Pancreas (tissue), 10 donors: ENCODE measurements around the gene XPO6. TPM values are rescaled to one million over a fixed set of nuclear protein-coding genes. Genes with fewer than 3 reads are reported as not detected.

Source experiments
- ATAC-seq, 4 donors: fragments of 200-7000 bp; cut with Tn5 transposase; one replicate each; pipeline versions ENCODE4 v1.8.0 to v1.9.1; 2020; ENCODE audit warnings: mild to moderate bottlenecking in 4 of 4, moderate library complexity in 4 of 4
- DNase-seq, 6 donors: peaks; one replicate each; pipeline ENCODE4 v3.0.0-alpha.2; 2020
- FAIRE-seq: peaks from 2 replicates; lab custom pipeline; 2012; peaks lifted over from hg19 to GRCh38; lab: Jason Lieb, UNC
- H3K27ac ChIP-seq, 4 donors: fragments of 200-600 bp; sonication (generic); 1 replicate in 3 of 4; 2 replicates in 1 of 4; pipeline versions ENCODE4 v1.5.0 to v1.8.0; 2020
- H3K27me3 ChIP-seq, 4 donors: fragments of 200-600 bp; one replicate each; pipeline ENCODE4 v1.8.0; 2021
- H3K36me3 ChIP-seq, 3 donors: fragments of 200-600 bp; sonication (generic) in 1 of 3; one replicate each; pipeline versions ENCODE4 v1.5.0 to v1.8.0; 2020 to 2021
- H3K4me1 ChIP-seq, 3 donors: fragments of 200-600 bp; one replicate each; pipeline ENCODE4 v1.8.0; 2021
- H3K4me3 ChIP-seq, 4 donors: fragments of 200-600 bp; sonication (generic) in 2 of 4; one replicate each; pipeline versions ENCODE4 v1.5.0 to v1.8.0; 2020 to 2021
- H3K9me3 ChIP-seq, 4 donors: fragments of 200-600 bp; one replicate each; pipeline ENCODE4 v1.8.0; 2021
- WGBS, 2 donors: extraction: QIAGEN DNeasy Blood & Tissue Kit; methylation state at CpG; one replicate each; pipeline ENCODE4 v1.1.7; 2013; 5-methylcytosine and 5-hydroxymethylcytosine counted together
- intact Hi-C, 3 donors: fragments of 100-400 bp; cut with DNase I; formaldehyde crosslinking; loops; one replicate each; pipeline versions ENCODE4 v1.11.1 to v1.14.2; 2022
- polyA plus RNA-seq, 2 donors: library from polyadenylated mRNA; stranded (reverse); fragments of 200-250 nt; gene quantifications; one replicate each; pipeline ENCODE4 v1.2.3, GENCODE V29; 2013
- total RNA-seq, 6 donors: library from RNA; stranded (reverse); fragmentation: NEBNext Ultra II Directional in 4 of 6; extraction: Animal tissue kit (Norgen Biotek cat#: 25700) in 4 of 6; gene quantifications; one replicate each; pipeline versions ENCODE4 v1.2.1 to v1.2.4, GENCODE V29; 2021 to 2023
- TF ChIP-seq, protein P1 (sequence below), 4 donors: fragments of 200-600 bp; sonication (generic) in 3 of 4; IDR thresholded peaks; one replicate each; pipeline versions ENCODE4 v1.5.0 to v1.8.0; 2021; ENCODE audit warnings: antibody characterized with exemption in 4 of 4
- donor health status: healthy with polysubstance abuse.
- donor health status: DM: no; HTN: no; CAD: no; lungs with moderate emphysema.
- donor health status: DM: no; HTN: no; CAD: no.
- donor health status: control.
- donor health status: control.
- donor health status: Bipolar disorder and iron deficiency.
- donor health status: DM: yes; HTN: yes; CAD: no.
- donor health status: DM: no; HTN: no; CAD: no.
- donor health status: DM: no; HTN: no; CAD: no.
- donor health status: DM: yes; HTN: yes; CAD: no.

XPO6 gene
- total and polyA plus RNA-seq, 8 donors: 32.6 to 73.6 (median 38.5) TPM

DNA sequence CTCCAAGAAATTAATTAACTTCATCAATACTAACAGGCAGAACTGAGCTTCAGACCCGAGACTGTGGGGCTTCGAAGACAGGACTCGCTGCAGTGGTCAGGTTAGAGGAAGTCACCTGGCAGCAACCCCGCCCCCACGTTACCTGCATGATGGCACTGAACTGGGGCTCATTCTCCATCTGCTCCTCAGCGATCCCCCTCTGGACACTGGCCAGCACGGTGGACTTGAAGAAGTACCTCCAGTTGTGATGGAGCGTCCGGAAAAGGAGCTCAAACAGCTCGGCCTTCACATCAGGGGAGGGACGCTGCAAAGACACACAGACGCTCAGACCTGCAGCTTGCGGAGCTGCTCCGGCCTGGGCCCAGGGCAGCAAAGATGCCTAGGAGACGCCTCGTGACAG lies 107.4 kb downstream of the XPO6 start:
- ATAC-seq: no peak
- TF ChIP-seq, protein P1, sequence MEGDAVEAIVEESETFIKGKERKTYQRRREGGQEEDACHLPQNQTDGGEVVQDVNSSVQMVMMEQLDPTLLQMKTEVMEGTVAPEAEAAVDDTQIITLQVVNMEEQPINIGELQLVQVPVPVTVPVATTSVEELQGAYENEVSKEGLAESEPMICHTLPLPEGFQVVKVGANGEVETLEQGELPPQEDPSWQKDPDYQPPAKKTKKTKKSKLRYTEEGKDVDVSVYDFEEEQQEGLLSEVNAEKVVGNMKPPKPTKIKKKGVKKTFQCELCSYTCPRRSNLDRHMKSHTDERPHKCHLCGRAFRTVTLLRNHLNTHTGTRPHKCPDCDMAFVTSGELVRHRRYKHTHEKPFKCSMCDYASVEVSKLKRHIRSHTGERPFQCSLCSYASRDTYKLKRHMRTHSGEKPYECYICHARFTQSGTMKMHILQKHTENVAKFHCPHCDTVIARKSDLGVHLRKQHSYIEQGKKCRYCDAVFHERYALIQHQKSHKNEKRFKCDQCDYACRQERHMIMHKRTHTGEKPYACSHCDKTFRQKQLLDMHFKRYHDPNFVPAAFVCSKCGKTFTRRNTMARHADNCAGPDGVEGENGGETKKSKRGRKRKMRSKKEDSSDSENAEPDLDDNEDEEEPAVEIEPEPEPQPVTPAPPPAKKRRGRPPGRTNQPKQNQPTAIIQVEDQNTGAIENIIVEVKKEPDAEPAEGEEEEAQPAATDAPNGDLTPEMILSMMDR (IDR thresholded peaks at IDR 0.05): no peak
- H3K36me3 ChIP-seq: peaks cover 0 to 76% (median 24%) of the 10 kb centered on the region in 3 donors
- H3K27ac ChIP-seq: no peak overlapping the region
- no peaks in the 10 kb centered on the region for H3K4me1 ChIP-seq
- H3K9me3 ChIP-seq: no peaks in the 10 kb centered on the region
- no peak for DNase-seq
- no peak overlapping the region for H3K4me3 ChIP-seq
- H3K27me3 ChIP-seq: no peaks in the 10 kb centered on the region
- 94 to 95% methylated on average over 16 of the region's 16 CpGs for WGBS, 2 donors
- no peak for FAIRE-seq
- intact Hi-C loops: no loop called here

DNA sequence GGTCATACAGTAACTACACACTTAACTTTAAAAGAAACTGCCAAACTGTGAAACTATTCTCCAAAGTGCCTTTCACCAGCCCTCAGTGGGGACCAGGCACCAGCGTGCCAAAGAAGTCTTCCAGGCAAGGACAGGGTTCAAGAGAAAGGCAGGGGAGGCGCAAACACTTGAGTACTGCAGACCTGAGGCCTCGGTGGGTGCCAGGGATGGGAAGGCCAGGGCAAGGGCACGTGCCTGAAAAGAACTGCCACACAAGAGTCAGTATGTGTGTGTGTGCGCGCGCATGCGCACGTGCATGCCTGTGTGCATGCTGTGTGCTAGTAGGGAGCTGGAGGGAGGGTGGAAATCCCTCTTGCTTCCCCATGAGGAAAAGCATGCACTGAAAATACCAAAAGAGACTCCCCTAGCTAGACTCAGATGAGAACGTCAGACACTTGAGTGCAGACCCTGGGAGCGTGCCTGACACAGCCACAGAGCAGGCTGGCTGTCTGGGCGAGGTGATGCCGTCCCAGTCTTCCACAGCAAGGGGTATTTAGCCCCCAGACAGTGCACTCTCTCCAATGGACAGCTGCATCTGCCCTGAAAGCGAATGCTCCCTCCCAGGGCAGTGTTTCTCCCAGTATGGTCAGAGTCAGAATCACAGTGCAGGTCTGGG lies 108.1 kb downstream of the XPO6 start:
- intact Hi-C loops: no loop called here
- no peaks in the 10 kb centered on the region for H3K27me3 ChIP-seq
- ATAC-seq: no peak
- 95 to 96% methylated on average over 14 of the region's 14 CpGs for WGBS, 2 donors
- no peak overlapping the region for H3K4me3 ChIP-seq
- no peak overlapping the region for H3K27ac ChIP-seq
- no peaks in the 10 kb centered on the region for H3K9me3 ChIP-seq
- FAIRE-seq: no peak
- no peaks in the 10 kb centered on the region for H3K4me1 ChIP-seq
- H3K36me3 ChIP-seq: peaks cover 0 to 76% (median 24%) of the 10 kb centered on the region in 3 donors
- no peak for DNase-seq
- TF ChIP-seq, protein P1 (IDR thresholded peaks at IDR 0.05): no peak

DNA sequence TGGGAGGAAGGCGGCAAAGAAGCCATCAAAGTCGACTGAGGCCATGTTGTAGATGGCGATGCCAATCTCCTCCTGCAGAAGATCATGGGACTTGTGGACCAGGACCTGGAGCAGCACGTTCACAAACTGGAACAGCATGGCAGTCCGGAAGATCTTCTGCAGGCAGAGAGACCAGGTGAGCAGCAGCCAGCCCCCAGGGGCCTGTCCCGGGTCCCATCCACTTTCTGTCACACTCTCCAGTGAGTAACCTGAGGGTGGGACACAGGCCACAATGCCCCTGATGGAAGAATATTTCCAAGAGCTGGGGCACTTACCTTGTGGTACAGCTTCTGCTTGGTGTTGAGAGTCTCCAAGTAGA lies 110.3 kb downstream of the XPO6 start:
- no peak overlapping the region for H3K4me3 ChIP-seq
- H3K9me3 ChIP-seq: no peaks in the 10 kb centered on the region
- H3K27ac ChIP-seq: no peak overlapping the region
- no peaks in the 10 kb centered on the region for H3K27me3 ChIP-seq
- FAIRE-seq (no peak), DNase-seq (no peak), ATAC-seq (no peak)
- WGBS, 2 donors: 94 to 98% methylated on average over 6 of the region's 6 CpGs
- H3K36me3 ChIP-seq: peaks cover 0 to 68% (median 9%) of the 10 kb centered on the region in 3 donors
- intact Hi-C loops: no loop called here
- TF ChIP-seq, protein P1 (IDR thresholded peaks at IDR 0.05): no peak
- no peaks in the 10 kb centered on the region for H3K4me1 ChIP-seq

DNA sequence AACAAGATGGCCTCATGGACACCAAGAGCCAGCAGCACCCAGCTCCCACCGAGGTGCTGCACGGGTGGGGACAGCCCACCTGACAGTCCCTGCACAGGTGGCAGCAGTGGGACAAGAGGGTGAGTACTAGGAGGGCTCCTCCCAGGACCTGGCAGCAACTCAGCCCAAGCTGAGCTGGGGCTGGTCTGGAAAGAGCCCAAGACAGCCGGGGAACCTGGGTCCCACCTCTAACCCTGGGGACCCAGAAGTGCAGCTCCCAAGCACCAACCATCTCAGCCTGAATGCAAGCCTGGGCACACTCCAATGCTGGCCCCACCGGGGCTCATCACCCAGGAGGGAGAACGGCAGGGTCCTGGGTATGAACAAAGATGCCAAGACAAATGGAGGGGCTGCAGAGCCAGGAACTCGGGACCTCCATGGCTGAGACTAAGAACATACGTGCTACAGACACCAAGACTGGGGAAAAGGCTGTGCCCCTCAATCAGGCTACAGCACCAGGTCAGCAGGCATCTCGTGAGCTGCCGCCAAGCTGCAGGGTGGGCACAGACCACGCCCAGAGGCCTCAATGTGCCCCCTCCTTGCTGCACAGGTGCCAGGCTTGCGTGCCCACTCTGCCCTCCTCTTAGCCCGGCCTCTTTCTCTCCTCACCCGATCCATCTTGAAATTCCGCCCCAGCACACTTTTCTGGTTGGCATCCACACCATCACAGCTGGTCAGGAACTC lies 110.8 kb downstream of the XPO6 start:
- 95 to 96% methylated on average over 14 of the region's 14 CpGs for WGBS, 2 donors
- DNase-seq: no peak
- no peak overlapping the region for H3K27ac ChIP-seq
- ATAC-seq: no peak
- H3K9me3 ChIP-seq: no peaks in the 10 kb centered on the region
- H3K36me3 ChIP-seq: peaks cover 0 to 62% (median 4%) of the 10 kb centered on the region in 3 donors
- intact Hi-C loops: no loop called here
- H3K4me3 ChIP-seq: no peak overlapping the region
- FAIRE-seq: no peak
- H3K27me3 ChIP-seq: no peaks in the 10 kb centered on the region
- TF ChIP-seq, protein P1 (IDR thresholded peaks at IDR 0.05): no peak
- no peaks in the 10 kb centered on the region for H3K4me1 ChIP-seq
